ENCODE measurements around the gene ELL. TPM values are rescaled to one million over a fixed set of nuclear protein-coding genes. Genes with fewer than 3 reads are reported as not detected.

ELL gene
- total RNA-seq, 1 experiment from 2014 or later: 17.0 TPM

- Mint-ChIP-seq H3K36me3 (ENCODE audit: insufficient read depth in 1 of 3, low read depth in 3 of 3) (peaks cover 0 to 2% (median 0%) of the 10 kb centered on the region in 3 experiments; a peak in 1 of 7 replicates), H3K27me3 (ENCODE audit: low read depth) (no peaks in the 10 kb centered on the region), H3K4me1 (peaks cover 25 to 28% of the 10 kb centered on the region in 2 experiments), H3K4me3 (no peak overlapping the region), H3K9me3 (no peaks in the 10 kb centered on the region), H3K27ac (no peak overlapping the region; a peak in 1 of 7 replicates)
- H2BK120ac ChIP-seq (ENCODE audit: low read depth, low read length, poor library complexity, severe bottlenecking): no peak overlapping the region
- H2BK12ac ChIP-seq (ENCODE audit: insufficient read length, low read depth, low read length): no peak overlapping the region
- H2BK20ac ChIP-seq (ENCODE audit: low read depth, low read length, poor library complexity, severe bottlenecking): no peak overlapping the region
- no peak for DNase-seq
- H2BK15ac ChIP-seq (ENCODE audit: low read depth, low read length): no peak overlapping the region
- H3K79me1 ChIP-seq (ENCODE audit: insufficient read depth, low read depth, low read length, poor library complexity, severe bottlenecking): peaks cover 2% of the 10 kb centered on the region
- no peaks in the 10 kb centered on the region for H3K4me1 ChIP-seq (ENCODE audit: insufficient read depth, low read length)
- H4K20me1 ChIP-seq (ENCODE audit: control insufficient read depth, insufficient read depth, insufficient read length): no peaks in the 10 kb centered on the region
- no peak overlapping the region for H4K5ac ChIP-seq (ENCODE audit: insufficient read length, low read depth, low read length)
- H3K79me2 ChIP-seq (ENCODE audit: insufficient read depth, low read length): no peaks in the 10 kb centered on the region; the same call in 1 of the 2 replicates
- no peak overlapping the region for H3K27ac ChIP-seq (ENCODE audit: insufficient read length, low read depth, low read length)
- H3K9ac ChIP-seq (ENCODE audit: extremely low read depth, insufficient read length, low read length): no peak overlapping the region
- H2AK5ac ChIP-seq (ENCODE audit: insufficient read length, low read length): no peak overlapping the region
- no peak overlapping the region for H3K14ac ChIP-seq (ENCODE audit: insufficient read depth, low read length)
- no CpG with 5 or more reads among the region's 8 CpGs for WGBS (ENCODE audit: extremely low coverage, insufficient read length, low lambda C conversion rate)
- H2BK5ac ChIP-seq (ENCODE audit: insufficient read length, low read length): no peak overlapping the region
- no peak overlapping the region for H4K8ac ChIP-seq (replicated peaks; ENCODE audit: insufficient read length, low read depth, low read length)
- no peak overlapping the region for H3K18ac ChIP-seq (ENCODE audit: insufficient read length, low read depth, low read length)
- H3K23ac ChIP-seq (ENCODE audit: insufficient read length, low read depth, low read length): no peak overlapping the region
- H3K23me2 ChIP-seq (ENCODE audit: insufficient read length, low read depth, low read length, poor library complexity, severe bottlenecking): no peaks in the 10 kb centered on the region
- no peak for TF ChIP-seq CTCF (conservative IDR thresholded peaks at IDR 0.05)
- H3K56ac ChIP-seq (ENCODE audit: insufficient read length, low read depth, low read length): no peak overlapping the region
- no peak overlapping the region for H2AFZ ChIP-seq (ENCODE audit: low read length)
- H3K9me3 ChIP-seq (ENCODE audit: control insufficient read depth, low read depth, low read length): no peaks in the 10 kb centered on the region
- H4K91ac ChIP-seq (ENCODE audit: insufficient read length, low read depth, low read length): no peak overlapping the region
- no peak overlapping the region for H3K4ac ChIP-seq (ENCODE audit: low read depth, low read length)
- H3K4me2 ChIP-seq (ENCODE audit: insufficient read depth, insufficient read length, low read length): no peak overlapping the region
- no peak overlapping the region for H3T11ph ChIP-seq (ENCODE audit: low read length)
- no peaks in the 10 kb centered on the region for H3K27me3 ChIP-seq (ENCODE audit: insufficient read depth, low read length)
Observed at GRCh38 chr19:18473706-18474087, 48.2 kb downstream of the ELL start.
